Caco-2 (cell line): ENCODE results near the gene NQO1. TPM values are rescaled to one million over a fixed set of nuclear protein-coding genes. Genes with fewer than 3 reads are reported as not detected.

Experiments
- BruUV-seq: library from RNA; stranded (reverse); fragments of 400-500 nt; replicated peaks from 2 replicates; lab custom pipeline; 2021; lab: Mats Ljungman, UMichigan
- CTCF ChIA-PET: fragments of 300-600 bp; sonication (Branson Sonifier 250); formaldehyde crosslinking; loops from one replicate; lab custom pipeline; 2022; ENCODE audit warnings: antibody characterized with exemption; lab: Charles Lee
- POLR2A ChIA-PET: fragments of 300-600 bp; sonication (Branson Sonifier 250); formaldehyde crosslinking; loops from one replicate; lab custom pipeline; 2022; ENCODE audit warnings: antibody characterized with exemption; lab: Charles Lee
- DNase-seq, 2 experiments: peaks; one replicate each; pipeline versions ENCODE4 v3.0.0 to v3.0.0-alpha.2; 2020 to 2022
- H3K27me3 ChIP-seq: replicated peaks from 2 replicates; pipeline ENCODE4 v1.6.0; 2011; ENCODE audit warnings: low read length; ENCODE audit not compliant: control insufficient read depth, insufficient read depth
- H3K36me3 ChIP-seq: 2 replicates; pipeline ENCODE4 v1.5.1; 2011; ENCODE audit warnings: low read length; ENCODE audit not compliant: control insufficient read depth, insufficient read depth
- H3K4me1 ChIP-seq: fragments of 250-450 bp; sonication (Bioruptor Pico); 2 replicates; pipeline ENCODE4 v1.5.1; 2020; ENCODE audit warnings: mild to moderate bottlenecking
- H3K4me3 ChIP-seq: 2 replicates; pipeline ENCODE4 v1.5.1; 2011; ENCODE audit warnings: low read depth, mild to moderate bottlenecking, control low read depth, low read length
- H3K9me3 ChIP-seq: fragments of 250-450 bp; sonication (Bioruptor Pico); 2 replicates; pipeline ENCODE4 v1.5.1; 2020; ENCODE audit warnings: mild to moderate bottlenecking, moderate library complexity
- H3K27ac Mint-ChIP-seq: one replicate; pipeline ENCODE4 v1.8.0; 2022; ENCODE audit warnings: mixed read lengths; ENCODE audit not compliant: unreplicated experiment
- H3K27me3 Mint-ChIP-seq: one replicate; pipeline ENCODE4 v1.8.0; 2022; ENCODE audit warnings: mixed read lengths; ENCODE audit not compliant: insufficient read depth, unreplicated experiment
- H3K36me3 Mint-ChIP-seq: one replicate; pipeline ENCODE4 v1.8.0; 2022; ENCODE audit warnings: mild to moderate bottlenecking, mixed read lengths; ENCODE audit not compliant: insufficient read depth, unreplicated experiment
- H3K4me1 Mint-ChIP-seq: one replicate; pipeline ENCODE4 v1.8.0; 2022; ENCODE audit warnings: low read depth, mixed read lengths; ENCODE audit not compliant: unreplicated experiment
- H3K4me3 Mint-ChIP-seq: one replicate; pipeline ENCODE4 v1.8.0; 2022; ENCODE audit warnings: mild to moderate bottlenecking, moderate library complexity, mixed read lengths; ENCODE audit not compliant: unreplicated experiment
- H3K9me3 Mint-ChIP-seq: one replicate; pipeline ENCODE4 v1.8.0; 2022; ENCODE audit warnings: mixed read lengths; ENCODE audit not compliant: unreplicated experiment
- CTCF ChIP-seq, 2 experiments: fragments of 200-600 bp in 1 of 2; IDR thresholded peaks; 1 replicate in 1 of 2; 2 replicates in 1 of 2; pipeline versions ENCODE4 v1.5.1 to v1.8.0; 2011 to 2022; ENCODE audit warnings: antibody characterized with exemption in 1 of 2, control low read depth in 1 of 2, inconsistent platforms in 1 of 2, low read depth in 1 of 2, low read length in 1 of 2, mild to moderate bottlenecking in 1 of 2, moderate library complexity in 1 of 2; ENCODE audit not compliant: insufficient read depth in 1 of 2, severe bottlenecking in 1 of 2, unreplicated experiment in 1 of 2
- intact Hi-C: fragments of 100-400 bp; cut with micrococcal nuclease; formaldehyde crosslinking; loops from one replicate; pipeline ENCODE4 v1.10.0; 2022; ENCODE audit not compliant: unreplicated experiment
- total RNA-seq: library from RNA; stranded (reverse); gene quantifications from 2 replicates; pipeline ENCODE4 v1.2.3, GENCODE V29; 2022

The NQO1 gene
- total RNA-seq, 1 experiment from 2014 or later: 119 TPM

- no peaks in the 10 kb centered on the region for H3K27me3 Mint-ChIP-seq
- TF ChIP-seq CTCF (IDR thresholded peaks at IDR 0.05; ENCODE audit: insufficient read depth in 1 of 2, low read depth in 1 of 2, low read length in 1 of 2, severe bottlenecking in 1 of 2, unreplicated experiment in 1 of 2): no peak
- intact Hi-C loops: loop anchor here (2.0 kb wide), 1 partner anchor 19 kb away; no protein-coding TSS in a partner anchor
Measured at GRCh38 chr16:69727916-69728270, 1.5 kb upstream of the NQO1 start.

GRCh38 chr16:69725480-69726312, 664 bp downstream of the NQO1 start:
- Histone ChIP-seq H3K36me3 (no peaks in the 10 kb centered on the region), H3K4me3 (peak overlapping the region; percentile 38), H3K4me1 (peaks cover 32% of the 10 kb centered on the region), H3K9me3 (no peaks in the 10 kb centered on the region), H3K27me3 (no peaks in the 10 kb centered on the region)
- Mint-ChIP-seq H3K4me3 (peak overlapping the region; percentile 95), H3K9me3 (no peaks in the 10 kb centered on the region), H3K27ac (peak overlapping the region; percentile 98), H3K27me3 (no peaks in the 10 kb centered on the region), H3K36me3 (peaks cover 51% of the 10 kb centered on the region), H3K4me1 (peaks cover 30% of the 10 kb centered on the region)
- intact Hi-C loops: loop anchor here (1.0 to 2.0 kb wide), 2 partner anchors 17 to 30 kb away; no protein-coding TSS in a partner anchor
- ChIA-PET POLR2A (interaction anchor here (0.8 to 1.9 kb wide), 4 partner anchors 13 to 387 kb away, joined by 3 to 31 read pairs (median 4); partner anchors contain the start of genes COG8 and NOB1), CTCF (interaction anchor here (0.6 to 2.0 kb wide), 6 partner anchors 9 to 134 kb away, joined by 3 to 13 read pairs (median 3); partner anchors contain the start of gene NOB1)
- TF ChIP-seq CTCF (IDR thresholded peaks at IDR 0.05; ENCODE audit: insufficient read depth in 1 of 2, low read depth in 1 of 2, low read length in 1 of 2, severe bottlenecking in 1 of 2, unreplicated experiment in 1 of 2): no peak
- peak in 1 of 2 experiments; percentile 21 for DNase-seq
- TSS peak; percentile 67 for BruUV-seq

More at GRCh38 chr16:69727916-69728270, 1.5 kb upstream of the NQO1 start:
- peak overlapping the region; percentile 95 for H3K4me3 Mint-ChIP-seq
- POLR2A ChIA-PET: interaction anchor here (0.7 kb wide), 1 partner anchor 190 kb away, joined by 3 read pairs; no protein-coding TSS in a partner anchor
- BruUV-seq: no TSS peak
- H3K9me3 ChIP-seq: no peaks in the 10 kb centered on the region
- no peaks in the 10 kb centered on the region for H3K36me3 ChIP-seq
- peak overlapping the region; percentile 98 for H3K27ac Mint-ChIP-seq
- no peak for DNase-seq
- H3K9me3 Mint-ChIP-seq: no peaks in the 10 kb centered on the region
- CTCF ChIA-PET: no interaction called here
- peak overlapping the region; percentile 38 for H3K4me3 ChIP-seq
- no peaks in the 10 kb centered on the region for H3K27me3 ChIP-seq
- H3K4me1 ChIP-seq: peaks cover 26% of the 10 kb centered on the region
- peaks cover 35% of the 10 kb centered on the region for H3K36me3 Mint-ChIP-seq
- H3K4me1 Mint-ChIP-seq: peaks cover 30% of the 10 kb centered on the region

- peak in 1 of 2 experiments; percentile 26 for DNase-seq
- Histone ChIP-seq H3K27me3 (no peaks in the 10 kb centered on the region), H3K4me3 (peak overlapping the region; percentile 38), H3K4me1 (peaks cover 32% of the 10 kb centered on the region), H3K36me3 (no peaks in the 10 kb centered on the region), H3K9me3 (no peaks in the 10 kb centered on the region)
- H3K4me1 Mint-ChIP-seq: peaks cover 30% of the 10 kb centered on the region
- peak overlapping the region; percentile 95 for H3K4me3 Mint-ChIP-seq
- ChIA-PET CTCF (interaction anchor here (0.8 to 2.0 kb wide), 2 partner anchors 13 to 29 kb away, joined by 3 to 13 read pairs; partner anchors contain the start of gene NOB1), POLR2A (interaction anchor here (0.6 to 1.9 kb wide), 3 partner anchors 20 to 77 kb away, joined by 3 to 31 read pairs (median 6); partner anchors contain the start of gene NOB1)
- no peak for TF ChIP-seq CTCF (IDR thresholded peaks at IDR 0.05; ENCODE audit: insufficient read depth in 1 of 2, low read depth in 1 of 2, low read length in 1 of 2, severe bottlenecking in 1 of 2, unreplicated experiment in 1 of 2)
- H3K36me3 Mint-ChIP-seq: peaks cover 55% of the 10 kb centered on the region
- H3K9me3 Mint-ChIP-seq: no peaks in the 10 kb centered on the region
- intact Hi-C loops: no loop called here
- peak overlapping the region; percentile 98 for H3K27ac Mint-ChIP-seq
- H3K27me3 Mint-ChIP-seq: no peaks in the 10 kb centered on the region
- no TSS peak for BruUV-seq
Measured at GRCh38 chr16:69724981-69725479, 1.3 kb downstream of the NQO1 start.
